Colonic mucosa (tissue), 4 donors: ENCODE measurements around the gene GINS2. TPM values are rescaled to one million over a fixed set of nuclear protein-coding genes. Genes with fewer than 3 reads are reported as not detected.

Experiments used
- DNase-seq: peaks from one replicate; pipeline ENCODE4 v3.0.0-alpha.2; 2020
- H3K27ac ChIP-seq: fragments of 200-600 bp; one replicate; pipeline ENCODE4 v1.8.0; 2021
- H3K27me3 ChIP-seq: fragments of 200-600 bp; one replicate; pipeline ENCODE4 v1.8.0; 2021
- H3K36me3 ChIP-seq: fragments of 200-600 bp; one replicate; pipeline ENCODE4 v1.8.0; 2021
- H3K4me1 ChIP-seq: fragments of 200-600 bp; one replicate; pipeline ENCODE4 v1.8.0; 2021; ENCODE audit warnings: mild to moderate bottlenecking
- H3K4me3 ChIP-seq: fragments of 200-600 bp; one replicate; pipeline ENCODE4 v1.8.0; 2021
- H3K9ac ChIP-seq, 2 donors: one replicate each; pipeline ENCODE4 v1.7.0; 2013; ENCODE audit warnings: control low read depth in 2 of 2, low read depth in 2 of 2, low read length in 2 of 2
- H3K9me3 ChIP-seq: fragments of 200-600 bp; one replicate; pipeline ENCODE4 v1.8.0; 2021
- intact Hi-C: fragments of 100-400 bp; cut with DNase I; formaldehyde crosslinking; loops from one replicate; pipeline ENCODE4 v1.14.1; 2022
- total RNA-seq, 2 donors: library from RNA; stranded (reverse); fragmentation: NEBNext Ultra II Directional in 1 of 2; extraction: Animal tissue kit (Norgen Biotek cat#: 25700) in 1 of 2; gene quantifications; one replicate each; pipeline ENCODE4 v1.2.1, GENCODE V29; 2021
- TF ChIP-seq, protein P1 (sequence below): fragments of 200-600 bp; IDR thresholded peaks from one replicate; pipeline ENCODE4 v1.8.0; 2022; ENCODE audit warnings: antibody characterized with exemption, mild to moderate bottlenecking
- donor health status: healthy.
- donor health status: DM: no; HTN: no; CAD: no.
- donor health status: DM: no; HTN: no; CAD: no.

The GINS2 gene
- total RNA-seq, 2 donors from 2014 or later: 6.1 to 39.9 TPM

DNA sequence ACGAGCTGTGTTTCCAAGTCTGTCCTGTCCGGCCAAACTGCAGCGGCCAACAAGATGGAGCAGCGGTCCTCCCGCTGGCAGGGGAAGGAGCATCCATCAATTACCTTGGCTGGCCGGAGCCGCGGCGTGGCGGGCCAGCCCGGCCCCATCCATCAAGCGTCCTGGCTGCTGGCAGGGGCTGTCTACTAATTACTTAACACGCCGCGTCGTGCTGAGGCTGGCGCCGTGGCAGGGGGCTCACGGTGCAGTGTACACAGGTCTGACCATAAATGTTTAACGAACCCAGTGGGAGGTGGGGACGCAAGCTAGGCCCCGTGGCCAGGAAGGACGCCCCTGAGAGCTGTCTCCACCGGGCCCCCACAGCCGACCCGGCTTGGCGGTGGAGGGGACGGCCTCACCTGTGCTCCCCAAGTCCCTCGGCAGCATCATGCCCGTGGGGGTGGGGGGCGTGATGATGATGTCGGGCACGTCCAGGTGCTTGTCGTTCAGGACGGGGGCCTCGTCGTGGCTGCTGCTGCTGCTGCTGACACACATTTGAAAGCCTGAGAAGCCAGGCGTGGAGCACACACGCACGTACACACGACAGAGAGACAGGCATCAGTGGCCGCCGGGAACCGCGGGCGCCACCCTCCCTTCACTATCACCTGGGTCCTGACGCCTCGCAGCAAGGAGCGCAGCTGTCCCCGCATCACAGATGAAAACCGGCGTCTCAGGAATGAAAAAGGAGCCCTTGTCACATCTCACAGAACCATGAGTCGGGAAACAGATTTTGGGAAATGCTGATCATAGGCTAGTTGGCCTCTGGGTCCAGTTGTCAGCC, 21.2 kb upstream of the GINS2 start:
- Histone ChIP-seq H3K36me3 (no peaks in the 10 kb centered on the region), H3K27me3 (no peaks in the 10 kb centered on the region), H3K9me3 (no peaks in the 10 kb centered on the region), H3K4me1 (no peaks in the 10 kb centered on the region), H3K9ac (no peak overlapping the region), H3K27ac (no peak overlapping the region), H3K4me3 (no peak overlapping the region)
- intact Hi-C loops: no loop called here
- TF ChIP-seq, protein P1, sequence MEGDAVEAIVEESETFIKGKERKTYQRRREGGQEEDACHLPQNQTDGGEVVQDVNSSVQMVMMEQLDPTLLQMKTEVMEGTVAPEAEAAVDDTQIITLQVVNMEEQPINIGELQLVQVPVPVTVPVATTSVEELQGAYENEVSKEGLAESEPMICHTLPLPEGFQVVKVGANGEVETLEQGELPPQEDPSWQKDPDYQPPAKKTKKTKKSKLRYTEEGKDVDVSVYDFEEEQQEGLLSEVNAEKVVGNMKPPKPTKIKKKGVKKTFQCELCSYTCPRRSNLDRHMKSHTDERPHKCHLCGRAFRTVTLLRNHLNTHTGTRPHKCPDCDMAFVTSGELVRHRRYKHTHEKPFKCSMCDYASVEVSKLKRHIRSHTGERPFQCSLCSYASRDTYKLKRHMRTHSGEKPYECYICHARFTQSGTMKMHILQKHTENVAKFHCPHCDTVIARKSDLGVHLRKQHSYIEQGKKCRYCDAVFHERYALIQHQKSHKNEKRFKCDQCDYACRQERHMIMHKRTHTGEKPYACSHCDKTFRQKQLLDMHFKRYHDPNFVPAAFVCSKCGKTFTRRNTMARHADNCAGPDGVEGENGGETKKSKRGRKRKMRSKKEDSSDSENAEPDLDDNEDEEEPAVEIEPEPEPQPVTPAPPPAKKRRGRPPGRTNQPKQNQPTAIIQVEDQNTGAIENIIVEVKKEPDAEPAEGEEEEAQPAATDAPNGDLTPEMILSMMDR: no peak
- no peak for DNase-seq

DNA sequence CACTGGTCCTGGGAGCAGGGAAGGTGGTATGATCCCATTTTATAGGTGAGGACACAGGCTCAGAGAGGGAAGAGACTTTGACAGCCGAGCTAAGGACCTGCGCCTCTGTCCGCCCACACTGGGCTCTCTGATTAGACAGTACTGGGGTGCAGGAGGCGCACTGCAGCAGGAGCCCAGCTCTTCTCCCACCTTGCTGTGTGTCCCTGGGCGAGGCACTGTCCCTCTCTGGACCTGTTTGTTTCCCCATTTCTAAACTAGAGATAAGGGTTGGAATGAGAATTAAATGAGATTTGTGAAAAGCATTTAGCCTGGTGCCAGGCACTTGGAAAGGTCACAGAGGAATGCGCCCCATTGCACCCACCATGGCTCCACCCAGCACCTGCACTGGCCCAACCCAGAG, 19.6 kb upstream of the GINS2 start:
- Histone ChIP-seq H3K27me3 (no peaks in the 10 kb centered on the region), H3K4me3 (no peak overlapping the region), H3K9ac (no peak overlapping the region), H3K4me1 (no peaks in the 10 kb centered on the region), H3K36me3 (no peaks in the 10 kb centered on the region), H3K9me3 (no peaks in the 10 kb centered on the region), H3K27ac (no peak overlapping the region)
- TF ChIP-seq, protein P1: no peak
- DNase-seq: no peak
- intact Hi-C loops: no loop called here

DNA sequence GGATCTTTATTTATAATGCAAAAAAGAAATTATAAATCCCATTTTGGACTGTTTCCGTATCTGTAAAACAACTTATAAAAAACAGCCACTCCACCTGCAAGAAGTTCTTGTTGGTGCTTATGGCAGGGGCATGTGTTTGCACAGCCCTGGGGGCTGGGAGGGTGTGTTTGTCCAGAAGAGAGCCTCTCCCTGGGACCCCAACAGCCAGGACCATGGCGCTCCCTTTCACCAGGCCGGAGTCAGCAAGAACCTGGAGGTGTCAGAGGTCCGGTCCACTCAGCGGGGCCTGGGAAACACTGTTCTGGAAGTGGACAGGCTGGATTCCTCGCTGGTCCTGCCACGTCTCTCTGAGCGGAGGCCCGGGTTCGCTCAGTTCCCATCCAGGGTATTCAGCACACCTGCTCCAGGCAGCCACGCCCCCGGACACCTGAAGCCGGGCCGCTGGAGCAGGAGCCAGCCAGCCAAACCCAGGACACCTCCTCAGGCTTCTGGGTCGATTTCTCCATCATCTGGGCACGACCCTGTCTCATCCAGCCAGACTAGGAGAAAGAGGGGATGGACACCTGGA, 18.9 kb upstream of the GINS2 start:
- Histone ChIP-seq H3K27me3 (no peaks in the 10 kb centered on the region), H3K36me3 (no peaks in the 10 kb centered on the region), H3K27ac (no peak overlapping the region), H3K4me1 (no peaks in the 10 kb centered on the region), H3K9ac (no peak overlapping the region), H3K9me3 (no peaks in the 10 kb centered on the region), H3K4me3 (no peak overlapping the region)
- intact Hi-C loops: no loop called here
- TF ChIP-seq, protein P1: no peak
- DNase-seq: no peak

DNA sequence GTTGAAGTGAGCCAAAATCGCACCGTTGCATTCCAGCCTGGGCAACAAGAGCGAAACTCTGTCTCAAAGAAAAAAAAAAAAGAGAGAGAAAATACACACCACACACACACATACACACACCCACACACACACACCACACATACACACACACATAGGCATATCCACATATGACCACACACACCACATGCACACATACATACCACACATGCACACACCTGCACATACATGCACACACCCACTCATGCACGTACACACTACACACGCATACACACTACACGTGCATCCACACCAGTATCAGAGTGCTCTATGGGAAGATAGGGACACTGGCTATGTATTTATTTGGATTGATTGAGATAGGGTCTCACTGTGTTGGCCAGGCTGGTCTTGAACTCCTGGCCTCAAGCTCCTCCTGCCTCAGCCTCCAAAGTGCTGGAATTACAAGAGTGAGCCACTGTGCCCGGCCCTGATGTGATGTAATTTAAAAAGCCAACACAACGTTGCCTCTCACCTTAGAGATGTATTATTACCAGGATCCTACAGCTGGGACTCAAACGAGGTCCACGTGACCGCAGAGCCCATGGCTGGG, 17.8 kb upstream of the GINS2 start:
- no peaks in the 10 kb centered on the region for H3K9me3 ChIP-seq
- no peaks in the 10 kb centered on the region for H3K27me3 ChIP-seq
- intact Hi-C loops: no loop called here
- no peak overlapping the region for H3K4me3 ChIP-seq
- H3K4me1 ChIP-seq: no peaks in the 10 kb centered on the region
- H3K9ac ChIP-seq: no peak overlapping the region
- H3K27ac ChIP-seq: no peak overlapping the region
- no peak for DNase-seq
- TF ChIP-seq, protein P1: no peak
- H3K36me3 ChIP-seq: no peaks in the 10 kb centered on the region

DNA sequence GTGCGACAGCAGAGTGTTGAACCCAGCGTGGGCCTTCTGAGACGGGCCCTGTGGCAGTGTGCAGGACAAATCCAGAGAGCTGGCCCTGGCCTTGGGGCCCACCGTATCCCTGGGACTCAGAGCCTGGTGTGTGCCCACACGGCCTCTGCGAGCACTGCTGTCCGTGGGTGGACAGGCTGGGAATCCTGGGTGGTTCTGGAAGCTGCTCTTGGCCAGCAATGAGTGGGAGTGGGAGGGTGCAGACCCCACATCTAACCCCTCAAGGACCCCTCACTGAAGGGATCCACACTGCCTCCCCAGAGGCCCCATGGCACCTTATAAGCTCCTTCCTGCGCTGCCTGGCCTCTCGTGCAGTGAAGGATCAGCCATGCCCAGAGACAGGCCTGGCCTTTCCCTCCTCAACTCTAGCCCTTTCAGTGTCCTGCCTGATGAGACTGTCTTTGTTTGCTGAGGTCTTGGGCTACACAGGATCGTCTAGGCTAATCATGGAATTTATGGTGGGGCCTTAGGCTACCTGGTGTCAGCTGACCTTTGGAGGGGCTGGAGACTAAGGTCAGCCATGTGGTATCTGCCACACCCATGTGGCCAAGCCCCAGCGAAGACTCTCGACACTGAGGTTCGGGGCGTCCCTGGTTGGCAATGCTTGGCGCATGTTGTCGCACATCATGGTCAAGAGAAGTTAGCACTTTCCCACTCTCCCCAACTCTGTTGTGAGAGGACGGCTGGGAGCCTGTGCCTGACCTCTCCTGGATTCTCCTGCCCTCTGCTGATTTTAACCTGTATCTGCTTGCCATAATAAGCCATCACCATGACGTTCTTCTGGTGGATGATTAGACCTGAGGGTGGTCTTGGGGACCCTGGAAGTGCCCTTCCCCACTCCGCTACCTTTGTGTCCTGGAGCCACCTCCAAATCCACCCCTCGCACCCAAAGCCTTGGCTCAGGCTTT, 16.4 kb upstream of the GINS2 start:
- Histone ChIP-seq H3K9me3 (no peaks in the 10 kb centered on the region), H3K36me3 (no peaks in the 10 kb centered on the region), H3K27ac (no peak overlapping the region), H3K4me3 (no peak overlapping the region), H3K27me3 (no peaks in the 10 kb centered on the region), H3K9ac (no peak overlapping the region), H3K4me1 (no peaks in the 10 kb centered on the region)
- TF ChIP-seq, protein P1: no peak
- DNase-seq: no peak
- intact Hi-C loops: no loop called here
